GM19238 (cell line): Measurements from ENCODE around the gene PAFAH1B2.
"Not testable (repeated sequence)": the region's sequence is repeated elsewhere in the genome, so short reads cannot be mapped to it uniquely, and the experiment has no call there.

Experiments used
- DNase-seq: peaks from one replicate; pipeline ENCODE4 v3.0.0; 2011; ENCODE audit warnings: low spot score; ENCODE audit not compliant: insufficient read length

PAFAH1B2 gene

GRCh38 chr11:117127171-117127901, 16.8 kb upstream of the PAFAH1B2 start:
- DNase-seq = no peak

- DNase-seq = no peak
Measured at GRCh38 chr11:117128289-117128688, 15.8 kb upstream of the PAFAH1B2 start.

- DNase-seq = not testable (repeated sequence)
Measured at GRCh38 chr11:117130396-117130795, 13.7 kb upstream of the PAFAH1B2 start.

- no peak for DNase-seq
Measured at GRCh38 chr11:117130879-117131278, 13.2 kb upstream of the PAFAH1B2 start.

GRCh38 chr11:117134431-117134830, 9.7 kb upstream of the PAFAH1B2 start:
- no peak for DNase-seq

- not testable (repeated sequence) for DNase-seq
Measured at GRCh38 chr11:117134979-117135378, 9.1 kb upstream of the PAFAH1B2 start.

GRCh38 chr11:117137223-117138086, 6.6 kb upstream of the PAFAH1B2 start:
- DNase-seq = not testable (repeated sequence)

GRCh38 chr11:117143390-117143789, 697 bp upstream of the PAFAH1B2 start:
- DNase-seq = no peak

GRCh38 chr11:117144477-117145392, 648 bp downstream of the PAFAH1B2 start:
- peak; percentile 37 for DNase-seq

- DNase-seq = no peak
Measured at GRCh38 chr11:117145393-117145761, 1.3 kb downstream of the PAFAH1B2 start.

- DNase-seq = no peak
Measured at GRCh38 chr11:117146521-117146920, 2.4 kb downstream of the PAFAH1B2 start.

- no peak for DNase-seq
Measured at GRCh38 chr11:117152066-117152465, 8.0 kb downstream of the PAFAH1B2 start.

GRCh38 chr11:117154468-117154867, 10.4 kb downstream of the PAFAH1B2 start:
- no peak for DNase-seq

GRCh38 chr11:117157507-117157906, 13.4 kb downstream of the PAFAH1B2 start:
- no peak for DNase-seq

- DNase-seq = no peak
Measured at GRCh38 chr11:117159892-117160291, 15.8 kb downstream of the PAFAH1B2 start.

GRCh38 chr11:117160826-117161225, 16.7 kb downstream of the PAFAH1B2 start:
- DNase-seq = no peak

GRCh38 chr11:117166491-117166890, 22.4 kb downstream of the PAFAH1B2 start:
- DNase-seq = no peak

- DNase-seq = no peak
Measured at GRCh38 chr11:117169736-117170135, 25.6 kb downstream of the PAFAH1B2 start.

- DNase-seq = no peak
Measured at GRCh38 chr11:117170210-117170609, 26.1 kb downstream of the PAFAH1B2 start.

- no peak for DNase-seq
Measured at GRCh38 chr11:117171007-117171403, 26.9 kb downstream of the PAFAH1B2 start.

- no peak for DNase-seq
Measured at GRCh38 chr11:117171404-117172061, 27.4 kb downstream of the PAFAH1B2 start.
